Stimulated activated effector memory CD8-positive, alpha-beta T cell treated with anti-CD3 and anti-CD28 coated beads, Interleukin-12 subunit alpha, Interleukin-12 subunit beta, amount 100 ng/mL, for 72 hours (primary cell): ENCODE data around the gene CRYBB1.

ENCODE experiments used
- ATAC-seq: fragments of 150-1000 bp; cut with Tn5 transposase; 2 replicates; pipeline ENCODE4 v1.10.0; 2021
- DNase-seq, 2 donors: peaks; one replicate each; pipeline ENCODE4 v3.0.0; 2021 to 2022; ENCODE audit warnings: low spot score in 2 of 2
- H3K27ac Mint-ChIP-seq: one replicate; pipeline ENCODE4 v1.8.0; 2022; ENCODE audit warnings: mild to moderate bottlenecking, mixed read lengths
- H3K36me3 Mint-ChIP-seq: one replicate; pipeline ENCODE4 v1.8.0; 2022; ENCODE audit warnings: mild to moderate bottlenecking, mixed read lengths
- H3K4me1 Mint-ChIP-seq: one replicate; pipeline ENCODE4 v1.8.0; 2022; ENCODE audit warnings: mixed read lengths
- H3K4me3 Mint-ChIP-seq: one replicate; pipeline ENCODE4 v1.8.0; 2022; ENCODE audit warnings: mild to moderate bottlenecking, mixed read lengths
- H3K9me3 Mint-ChIP-seq: one replicate; pipeline ENCODE4 v1.8.0; 2022; ENCODE audit warnings: mixed read lengths

CRYBB1 gene

GRCh38 chr22:26564181-26564580 is 53.6 kb downstream of the CRYBB1 start:
- H3K4me1 Mint-ChIP-seq = peaks cover 77% of the 10 kb centered on the region
- peaks cover 20% of the 10 kb centered on the region for H3K36me3 Mint-ChIP-seq
- peak overlapping the region; percentile 78 for H3K27ac Mint-ChIP-seq
- H3K4me3 Mint-ChIP-seq = no peak overlapping the region
- H3K9me3 Mint-ChIP-seq = no peaks in the 10 kb centered on the region
- DNase-seq = no peak
- ATAC-seq = no peak

- Mint-ChIP-seq H3K36me3 (peaks cover 26% of the 10 kb centered on the region), H3K4me1 (peaks cover 79% of the 10 kb centered on the region), H3K27ac (peak overlapping the region; percentile 78), H3K4me3 (no peak overlapping the region), H3K9me3 (no peaks in the 10 kb centered on the region)
- DNase-seq (no peak), ATAC-seq (no peak)
Observed at GRCh38 chr22:26563022-26563421, 54.8 kb downstream of the CRYBB1 start.

- peaks cover 76% of the 10 kb centered on the region for H3K4me1 Mint-ChIP-seq
- peaks cover 35% of the 10 kb centered on the region for H3K36me3 Mint-ChIP-seq
- H3K4me3 Mint-ChIP-seq = no peak overlapping the region
- no peaks in the 10 kb centered on the region for H3K9me3 Mint-ChIP-seq
- peak overlapping the region; percentile 78 for H3K27ac Mint-ChIP-seq
- DNase-seq (no peak), ATAC-seq (no peak)
Observed at GRCh38 chr22:26561756-26562417, 55.9 kb downstream of the CRYBB1 start.

DNA sequence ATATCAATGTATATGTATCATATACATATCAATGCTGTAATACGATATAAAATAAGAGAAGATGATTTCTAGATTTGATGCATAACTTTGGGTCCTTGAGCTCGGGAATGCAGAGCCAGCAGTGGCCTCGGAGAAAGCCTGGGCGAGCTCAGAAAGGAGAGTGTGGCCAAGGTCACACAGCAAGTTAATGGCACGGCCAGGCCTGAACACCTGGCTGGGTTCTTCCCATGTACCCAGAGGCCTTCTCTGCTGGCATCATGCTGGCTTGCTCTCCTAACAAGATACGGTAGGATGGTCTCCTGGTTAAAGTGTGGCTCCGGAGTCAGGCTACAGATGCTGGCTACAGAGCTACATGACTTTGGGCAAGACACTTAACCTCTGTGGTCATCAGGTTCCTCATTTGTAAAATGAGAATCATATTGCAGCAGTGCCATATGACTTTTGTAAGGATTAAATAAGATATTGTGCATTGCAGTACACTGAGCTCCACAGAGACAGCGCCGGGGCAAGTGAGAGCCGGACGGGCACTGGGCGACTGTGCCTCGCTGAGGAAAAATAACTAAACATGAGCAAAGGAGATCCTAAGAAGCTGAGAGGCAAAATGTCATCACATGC is 57.8 kb downstream of the CRYBB1 start:
- ATAC-seq (no peak), DNase-seq (no peak)
- Mint-ChIP-seq H3K36me3 (peaks cover 30% of the 10 kb centered on the region), H3K4me3 (no peak overlapping the region), H3K27ac (peak overlapping the region; percentile 84), H3K4me1 (peaks cover 62% of the 10 kb centered on the region), H3K9me3 (no peaks in the 10 kb centered on the region)

DNA sequence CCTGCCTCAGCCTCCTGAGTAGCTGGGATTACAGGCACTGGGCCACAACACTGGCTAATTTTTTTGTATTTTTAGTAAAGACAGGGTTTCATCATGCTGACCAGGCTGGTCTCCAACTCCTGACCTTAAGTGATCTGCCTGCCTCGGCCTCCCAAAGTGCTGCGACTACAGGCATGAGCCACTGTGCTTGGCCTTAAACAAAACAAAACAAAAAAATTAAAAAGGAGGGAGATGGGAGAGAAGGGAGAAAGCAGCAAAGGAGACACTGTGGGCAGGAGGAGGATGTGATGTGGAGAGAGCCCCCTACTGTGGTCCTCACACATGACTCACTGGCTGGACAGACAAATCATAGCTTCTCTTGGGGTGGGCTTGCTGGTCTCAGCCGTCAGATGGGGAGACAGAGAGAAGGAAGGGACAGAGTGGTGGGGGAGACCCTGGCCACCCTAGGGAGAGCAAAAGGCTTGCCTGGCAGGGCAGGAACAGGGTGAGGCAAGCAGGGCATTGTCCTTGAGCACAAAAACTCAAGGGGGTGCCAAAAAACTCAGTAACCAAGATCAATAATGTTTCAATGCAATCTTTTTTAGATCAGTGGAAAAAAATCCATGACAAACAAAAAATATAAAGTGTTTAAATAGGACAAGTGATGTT is 59.5 kb downstream of the CRYBB1 start:
- Mint-ChIP-seq H3K36me3 (peaks cover 21% of the 10 kb centered on the region), H3K9me3 (no peaks in the 10 kb centered on the region), H3K4me3 (no peak overlapping the region), H3K4me1 (peaks cover 55% of the 10 kb centered on the region), H3K27ac (peak overlapping the region; percentile 53)
- DNase-seq (no peak), ATAC-seq (no peak)

DNA sequence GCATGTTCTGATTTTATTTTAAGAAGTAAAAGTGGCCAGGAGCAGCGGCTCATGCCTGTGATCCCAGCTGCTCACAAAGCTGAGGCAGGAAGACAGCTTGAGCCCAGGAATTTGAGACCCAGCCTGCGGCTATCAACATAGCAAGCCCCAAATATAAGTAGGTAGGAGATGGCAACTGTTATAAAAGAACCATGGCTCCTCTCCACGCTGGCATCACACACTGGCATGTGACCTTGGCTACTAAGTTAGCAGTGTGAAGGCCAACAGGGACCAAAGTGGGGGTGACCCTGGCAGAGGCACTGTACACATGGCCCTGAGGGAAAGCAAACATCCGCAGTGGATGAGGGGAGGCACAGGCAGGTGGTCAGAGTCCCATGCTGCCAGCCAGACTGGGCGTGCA is 60.9 kb downstream of the CRYBB1 start:
- Mint-ChIP-seq H3K36me3 (peaks cover 21% of the 10 kb centered on the region), H3K4me1 (peaks cover 52% of the 10 kb centered on the region), H3K27ac (peak overlapping the region; percentile 53), H3K4me3 (no peak overlapping the region), H3K9me3 (no peaks in the 10 kb centered on the region)
- ATAC-seq = no peak
- DNase-seq = no peak

- H3K9me3 Mint-ChIP-seq = no peaks in the 10 kb centered on the region
- peaks cover 21% of the 10 kb centered on the region for H3K36me3 Mint-ChIP-seq
- H3K4me3 Mint-ChIP-seq = no peak overlapping the region
- DNase-seq = no peak
- no peak overlapping the region for H3K27ac Mint-ChIP-seq
- H3K4me1 Mint-ChIP-seq = peaks cover 56% of the 10 kb centered on the region
- no peak for ATAC-seq
Observed at GRCh38 chr22:26555478-26555877, 62.3 kb downstream of the CRYBB1 start.

GRCh38 chr22:26554956-26555355 is 62.9 kb downstream of the CRYBB1 start:
- Mint-ChIP-seq H3K4me3 (no peak overlapping the region), H3K9me3 (no peaks in the 10 kb centered on the region), H3K4me1 (peaks cover 56% of the 10 kb centered on the region), H3K36me3 (peaks cover 21% of the 10 kb centered on the region), H3K27ac (no peak overlapping the region)
- DNase-seq = no peak
- ATAC-seq = no peak

- H3K9me3 Mint-ChIP-seq = no peaks in the 10 kb centered on the region
- DNase-seq = no peak
- no peak for ATAC-seq
- H3K36me3 Mint-ChIP-seq = peaks cover 30% of the 10 kb centered on the region
- peaks cover 39% of the 10 kb centered on the region for H3K4me1 Mint-ChIP-seq
- no peak overlapping the region for H3K4me3 Mint-ChIP-seq
- peak overlapping the region; percentile 5 for H3K27ac Mint-ChIP-seq
Observed at GRCh38 chr22:26553056-26553752, 64.6 kb downstream of the CRYBB1 start.

GRCh38 chr22:26552466-26552865 is 65.4 kb downstream of the CRYBB1 start:
- no peak for DNase-seq
- Mint-ChIP-seq H3K36me3 (peaks cover 28% of the 10 kb centered on the region), H3K4me1 (peaks cover 38% of the 10 kb centered on the region), H3K9me3 (no peaks in the 10 kb centered on the region), H3K27ac (no peak overlapping the region), H3K4me3 (no peak overlapping the region)
- ATAC-seq = no peak

DNA sequence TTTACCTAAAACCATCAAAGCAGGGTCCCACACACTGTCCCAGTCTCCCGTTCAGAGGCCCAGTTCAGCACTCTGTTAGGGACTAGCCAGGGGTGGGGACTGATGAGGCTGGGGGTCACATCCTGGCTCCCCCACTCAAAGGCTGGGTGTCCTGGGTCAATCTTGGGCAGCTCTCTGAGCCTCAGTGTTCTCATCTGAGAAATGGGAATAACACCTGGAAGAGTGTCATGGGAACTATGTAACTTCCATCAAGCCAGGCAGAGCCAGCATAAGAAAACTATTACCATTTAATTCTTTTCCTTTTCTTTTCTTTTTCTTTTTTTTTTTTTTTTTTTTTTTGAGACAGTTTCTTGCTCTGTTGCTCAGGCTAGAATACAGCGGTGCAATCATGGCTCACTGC is 66.3 kb downstream of the CRYBB1 start:
- Mint-ChIP-seq H3K4me3 (no peak overlapping the region), H3K27ac (peak overlapping the region; percentile 75), H3K4me1 (peaks cover 38% of the 10 kb centered on the region), H3K9me3 (no peaks in the 10 kb centered on the region), H3K36me3 (peaks cover 28% of the 10 kb centered on the region)
- no peak for ATAC-seq
- no peak for DNase-seq

DNA sequence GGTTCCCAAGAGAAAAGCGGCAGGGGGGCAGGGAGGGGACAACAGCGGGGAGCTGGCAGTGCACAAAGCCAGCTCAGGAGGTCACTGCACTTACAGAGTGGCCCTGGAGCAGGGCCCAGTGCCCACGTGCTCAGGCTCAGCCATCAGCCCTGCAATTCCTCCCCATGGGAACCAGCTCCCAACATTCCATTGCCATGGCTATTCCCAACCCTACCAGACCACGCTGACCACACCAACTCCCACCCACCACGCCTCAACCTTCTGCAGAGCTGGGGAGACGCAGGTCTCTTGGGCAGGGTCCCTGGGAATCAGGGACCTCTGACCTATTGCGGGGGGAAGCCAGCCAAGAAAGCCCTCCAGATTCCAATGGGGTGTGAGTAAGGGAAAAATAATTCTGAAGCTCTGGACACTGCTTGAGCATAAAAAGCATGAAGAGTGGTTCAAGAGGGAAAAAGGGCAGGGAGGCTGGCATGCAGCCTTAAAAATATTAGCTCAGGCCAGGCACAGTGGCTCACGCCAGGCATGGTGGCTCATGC is 67.3 kb downstream of the CRYBB1 start:
- H3K4me1 Mint-ChIP-seq = peaks cover 45% of the 10 kb centered on the region
- H3K9me3 Mint-ChIP-seq = no peaks in the 10 kb centered on the region
- DNase-seq (no peak), ATAC-seq (no peak)
- peak overlapping the region; percentile 75 for H3K27ac Mint-ChIP-seq
- H3K4me3 Mint-ChIP-seq = no peak overlapping the region
- peaks cover 32% of the 10 kb centered on the region for H3K36me3 Mint-ChIP-seq

DNA sequence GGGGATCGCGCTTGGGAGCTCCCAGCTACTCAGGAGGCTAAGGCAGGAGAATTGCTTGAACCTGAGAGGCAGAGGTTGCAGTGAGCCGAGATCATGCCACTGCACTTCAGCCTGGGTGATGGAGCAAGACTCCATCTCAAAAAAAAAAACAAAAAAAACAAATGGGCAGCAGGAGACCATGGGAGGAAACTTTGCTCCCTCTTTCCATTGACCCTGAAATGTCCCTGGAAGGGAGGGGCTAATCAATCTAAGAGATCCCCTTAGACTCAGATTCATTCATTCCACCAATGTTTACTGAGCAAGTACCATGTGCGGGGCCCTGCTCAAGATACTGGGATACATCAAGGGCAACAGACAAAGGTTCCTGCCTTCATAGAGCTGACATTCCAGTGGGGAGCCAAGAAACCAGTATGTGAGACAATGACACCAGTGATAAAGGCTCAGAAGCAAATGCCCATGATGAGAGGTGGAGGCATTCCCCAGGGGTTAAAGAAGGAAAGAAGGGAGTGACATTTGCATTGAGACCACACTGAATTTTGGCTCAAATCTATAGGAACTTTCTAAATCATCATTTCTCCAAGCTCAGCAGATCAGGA is 67.8 kb downstream of the CRYBB1 start:
- Mint-ChIP-seq H3K4me3 (no peak overlapping the region), H3K36me3 (peaks cover 32% of the 10 kb centered on the region), H3K9me3 (no peaks in the 10 kb centered on the region), H3K4me1 (peaks cover 46% of the 10 kb centered on the region), H3K27ac (peak overlapping the region; percentile 75)
- ATAC-seq = no peak
- DNase-seq = no peak
